Measurements from ENCODE around the gene FDX1. TPM values are rescaled to one million over a fixed set of nuclear protein-coding genes. Genes with fewer than 3 reads are reported as not detected.

Gene FDX1
- total RNA-seq, 3 donors from 2014 or later (not counting 1 experiment from before 2014, with no cell fraction given), result 6.7 to 7.9 (median 7.8) TPM

DNA sequence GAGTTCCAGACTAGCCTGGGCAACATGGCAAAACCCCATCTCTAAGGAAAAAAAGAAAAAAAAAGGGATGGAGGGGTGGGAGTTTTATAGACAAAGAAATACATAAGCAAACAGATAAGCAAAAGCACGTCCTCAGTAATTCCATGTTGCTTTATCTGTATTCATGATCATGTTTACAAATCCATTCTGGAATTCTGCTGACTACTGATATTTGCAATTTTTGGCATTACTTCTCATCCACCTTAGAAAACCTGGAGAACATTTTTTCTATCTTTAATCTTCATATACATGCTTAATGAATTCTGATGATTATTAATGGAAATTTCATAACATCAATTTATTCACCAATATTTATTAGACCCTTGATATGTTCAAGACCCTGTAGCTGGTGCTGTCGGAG lies 1.7 kb upstream of the FDX1 start:
- Mint-ChIP-seq H3K27me3 (ENCODE audit: low read depth in 2 of 2) (no peaks in the 10 kb centered on the region), H3K9me3 (no peaks in the 10 kb centered on the region), H3K4me3 (peak overlapping the region; percentile 29), H3K4me1 (peaks cover 27 to 30% of the 10 kb centered on the region in 2 donors), H3K27ac (peak overlapping the region in 1 of 2 donors; percentile 62), H3K36me3 (no peaks in the 10 kb centered on the region)
- Histone ChIP-seq H3K9me3 (ENCODE audit: control insufficient read depth, insufficient read depth, low read length) (no peaks in the 10 kb centered on the region), H3K27me3 (ENCODE audit: control insufficient read depth, insufficient read depth, low read length) (no peaks in the 10 kb centered on the region), H3K4me1 (ENCODE audit: control insufficient read depth, insufficient read depth, low read length) (peaks cover 14% of the 10 kb centered on the region), H3K4me3 (ENCODE audit: low read length) (no peak overlapping the region), H3K27ac (ENCODE audit: low read length) (no peak overlapping the region), H3K36me3 (ENCODE audit: control insufficient read depth, insufficient read depth, low read length) (no peaks in the 10 kb centered on the region)
- no peak for ATAC-seq
- TF ChIP-seq, protein P1, sequence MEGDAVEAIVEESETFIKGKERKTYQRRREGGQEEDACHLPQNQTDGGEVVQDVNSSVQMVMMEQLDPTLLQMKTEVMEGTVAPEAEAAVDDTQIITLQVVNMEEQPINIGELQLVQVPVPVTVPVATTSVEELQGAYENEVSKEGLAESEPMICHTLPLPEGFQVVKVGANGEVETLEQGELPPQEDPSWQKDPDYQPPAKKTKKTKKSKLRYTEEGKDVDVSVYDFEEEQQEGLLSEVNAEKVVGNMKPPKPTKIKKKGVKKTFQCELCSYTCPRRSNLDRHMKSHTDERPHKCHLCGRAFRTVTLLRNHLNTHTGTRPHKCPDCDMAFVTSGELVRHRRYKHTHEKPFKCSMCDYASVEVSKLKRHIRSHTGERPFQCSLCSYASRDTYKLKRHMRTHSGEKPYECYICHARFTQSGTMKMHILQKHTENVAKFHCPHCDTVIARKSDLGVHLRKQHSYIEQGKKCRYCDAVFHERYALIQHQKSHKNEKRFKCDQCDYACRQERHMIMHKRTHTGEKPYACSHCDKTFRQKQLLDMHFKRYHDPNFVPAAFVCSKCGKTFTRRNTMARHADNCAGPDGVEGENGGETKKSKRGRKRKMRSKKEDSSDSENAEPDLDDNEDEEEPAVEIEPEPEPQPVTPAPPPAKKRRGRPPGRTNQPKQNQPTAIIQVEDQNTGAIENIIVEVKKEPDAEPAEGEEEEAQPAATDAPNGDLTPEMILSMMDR (IDR thresholded peaks at IDR 0.05), result no peak
- intact Hi-C loops (cut with micrococcal nuclease), result no loop called here
- 100% methylated on average over 2 of the region's 2 CpGs for WGBS (ENCODE audit: insufficient coverage)
- DNase-seq, result no peak

DNA sequence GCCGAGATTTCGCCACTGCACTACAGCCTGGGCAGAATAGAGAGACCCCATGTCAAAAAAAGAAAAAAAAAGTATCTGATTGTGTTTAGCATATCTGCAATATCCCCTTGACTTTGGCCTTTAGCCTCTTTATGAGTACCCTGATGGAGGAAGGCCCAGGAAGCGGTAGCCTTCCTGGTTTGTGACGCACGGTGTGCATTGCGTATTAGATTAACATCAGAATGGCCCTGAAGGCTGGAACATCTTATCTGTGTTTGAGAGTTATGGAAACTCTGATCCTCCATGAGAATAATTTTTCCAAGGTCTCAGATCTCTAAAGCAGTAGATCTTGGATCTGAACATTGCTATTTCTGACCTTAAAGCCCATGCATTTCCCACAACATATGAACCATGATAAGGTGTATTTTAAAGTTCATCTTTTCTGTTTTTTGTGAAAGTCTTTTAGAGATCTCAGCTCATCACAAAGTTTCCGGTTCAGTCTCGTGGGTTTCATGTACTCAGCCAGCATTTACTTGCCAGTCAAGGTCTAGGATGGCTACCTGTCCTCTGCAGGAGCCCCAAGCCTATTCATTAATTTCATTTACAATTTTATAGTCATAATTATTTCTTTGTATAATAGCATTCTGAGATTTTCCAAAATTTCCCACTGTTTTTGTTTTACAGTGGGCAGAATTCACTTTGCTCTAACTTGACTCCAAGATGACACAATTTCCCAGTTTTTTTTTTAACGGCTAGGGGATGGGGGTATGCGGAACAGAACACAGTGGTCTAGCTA lies 605 bp upstream of the FDX1 start:
- ATAC-seq, result no peak
- H3K9me3 ChIP-seq (ENCODE audit: control insufficient read depth, insufficient read depth, low read length), result no peaks in the 10 kb centered on the region
- H3K4me3 ChIP-seq (ENCODE audit: low read length), result peak overlapping the region; percentile 46
- H3K36me3 ChIP-seq (ENCODE audit: control insufficient read depth, insufficient read depth, low read length), result no peaks in the 10 kb centered on the region
- Mint-ChIP-seq H3K9me3 (no peaks in the 10 kb centered on the region), H3K27ac (peak overlapping the region; percentile 62 to 98), H3K4me1 (peaks cover 36 to 41% of the 10 kb centered on the region in 2 donors), H3K27me3 (ENCODE audit: low read depth in 2 of 2) (no peaks in the 10 kb centered on the region), H3K36me3 (no peaks in the 10 kb centered on the region), H3K4me3 (peak overlapping the region; percentile 75)
- H3K4me1 ChIP-seq (ENCODE audit: control insufficient read depth, insufficient read depth, low read length), result peaks cover 14% of the 10 kb centered on the region
- peak in 1 of 2 donors; percentile 55 for DNase-seq
- 55% methylated on average over 10 of the region's 10 CpGs for WGBS (ENCODE audit: insufficient coverage)
- TF ChIP-seq, protein P1 (IDR thresholded peaks at IDR 0.05), result no peak
- intact Hi-C loops (cut with micrococcal nuclease), result no loop called here
- no peaks in the 10 kb centered on the region for H3K27me3 ChIP-seq (ENCODE audit: control insufficient read depth, insufficient read depth, low read length)
- H3K27ac ChIP-seq (ENCODE audit: low read length), result peak overlapping the region; percentile 62

DNA sequence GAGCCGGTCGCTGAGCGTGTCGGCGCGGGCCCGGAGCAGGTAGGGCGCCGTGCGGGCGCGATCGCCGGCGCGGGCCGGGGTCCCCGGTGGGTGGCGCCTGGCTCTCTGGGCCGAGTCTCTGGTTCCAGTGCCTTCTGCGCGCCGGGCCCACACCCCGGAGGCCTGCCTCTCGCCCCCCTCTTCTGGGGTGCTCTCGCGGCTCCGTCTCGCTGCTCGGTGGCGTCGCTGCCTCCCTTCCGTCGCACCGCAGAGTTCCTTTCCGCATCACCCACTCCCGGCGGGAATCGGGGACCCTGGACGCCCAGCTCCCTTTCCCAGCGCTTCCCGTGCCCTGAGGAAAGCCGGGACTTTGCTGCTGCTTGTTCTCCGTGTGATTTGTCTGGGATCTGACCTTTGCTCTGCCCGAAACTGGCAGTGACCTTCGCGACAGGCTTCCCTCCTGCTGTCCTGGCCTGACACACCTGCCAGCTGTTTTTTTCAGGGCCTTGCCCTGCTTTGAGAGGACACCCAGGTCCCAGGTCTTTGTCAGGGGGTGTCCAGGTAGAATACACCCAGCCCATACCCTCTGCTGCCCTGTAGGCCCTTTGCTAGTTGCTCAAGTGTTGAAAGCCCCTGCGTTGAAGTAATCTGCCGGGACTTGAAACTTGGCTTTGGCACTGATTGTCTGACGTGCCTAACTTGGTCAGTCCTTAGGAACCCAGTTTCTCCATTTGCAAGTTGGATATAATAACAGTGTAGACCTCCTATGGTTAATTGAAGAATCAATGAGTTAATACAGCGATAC lies 711 bp downstream of the FDX1 start:
- WGBS (ENCODE audit: insufficient coverage), result under 1% methylated on average over 51 of the region's 51 CpGs
- peak overlapping the region; percentile 99 for H3K4me3 Mint-ChIP-seq
- DNase-seq (peak in 1 of 2 donors; percentile 70), ATAC-seq (peak; percentile 43 to 61 (median 56))
- intact Hi-C loops (cut with micrococcal nuclease), result loop anchor here (5.0 kb wide), 2 partner anchors 133 to 483 kb away; partner anchors contain the start of gene RDX
- Histone ChIP-seq H3K9me3 (ENCODE audit: control insufficient read depth, insufficient read depth, low read length) (no peaks in the 10 kb centered on the region), H3K27me3 (ENCODE audit: control insufficient read depth, insufficient read depth, low read length) (no peaks in the 10 kb centered on the region), H3K4me1 (ENCODE audit: control insufficient read depth, insufficient read depth, low read length) (peaks cover 17% of the 10 kb centered on the region), H3K36me3 (ENCODE audit: control insufficient read depth, insufficient read depth, low read length) (no peaks in the 10 kb centered on the region), H3K4me3 (ENCODE audit: low read length) (peak overlapping the region; percentile 92), H3K27ac (ENCODE audit: low read length) (peak overlapping the region; percentile 85)
- H3K36me3 Mint-ChIP-seq, result no peaks in the 10 kb centered on the region
- peaks cover 36 to 41% of the 10 kb centered on the region in 2 donors for H3K4me1 Mint-ChIP-seq
- no peaks in the 10 kb centered on the region for H3K9me3 Mint-ChIP-seq
- no peaks in the 10 kb centered on the region for H3K27me3 Mint-ChIP-seq (ENCODE audit: low read depth in 2 of 2)
- H3K27ac Mint-ChIP-seq, result peak overlapping the region; percentile 96 to 98
- TF ChIP-seq, protein P1 (IDR thresholded peaks at IDR 0.05), result peak; percentile 27

All from natural killer cell (primary cell).